GM12891 (cell line): ENCODE data around the gene SH3TC1.

ENCODE experiments used
- PAX5 ChIP-seq: IDR thresholded peaks from 2 replicates; pipeline ENCODE4 v1.6.1; 2011; ENCODE audit warnings: low read length, moderate library complexity, mild to moderate bottlenecking; ENCODE audit not compliant: insufficient read depth, severe bottlenecking
- POLR2A ChIP-seq: IDR thresholded peaks from 2 replicates; pipeline ENCODE4 v1.6.1; 2011; ENCODE audit warnings: low read depth, low read length, control low read depth
- POLR2AphosphoS5 ChIP-seq: IDR thresholded peaks from 2 replicates; pipeline ENCODE4 v1.6.1; 2011; ENCODE audit warnings: low read depth, low read length, control low read depth
- POU2F2 ChIP-seq: IDR thresholded peaks from 2 replicates; pipeline ENCODE4 v1.6.1; 2011; ENCODE audit warnings: low read depth, mild to moderate bottlenecking, control low read depth, low read length, moderate library complexity
- SPI1 ChIP-seq: IDR thresholded peaks from 2 replicates; pipeline ENCODE4 v1.6.1; 2011; ENCODE audit warnings: low read depth, low read length, control low read depth
- TAF1 ChIP-seq: IDR thresholded peaks from 2 replicates; pipeline ENCODE4 v1.6.1; 2011; ENCODE audit warnings: low read depth, low read length, control low read depth

DNA sequence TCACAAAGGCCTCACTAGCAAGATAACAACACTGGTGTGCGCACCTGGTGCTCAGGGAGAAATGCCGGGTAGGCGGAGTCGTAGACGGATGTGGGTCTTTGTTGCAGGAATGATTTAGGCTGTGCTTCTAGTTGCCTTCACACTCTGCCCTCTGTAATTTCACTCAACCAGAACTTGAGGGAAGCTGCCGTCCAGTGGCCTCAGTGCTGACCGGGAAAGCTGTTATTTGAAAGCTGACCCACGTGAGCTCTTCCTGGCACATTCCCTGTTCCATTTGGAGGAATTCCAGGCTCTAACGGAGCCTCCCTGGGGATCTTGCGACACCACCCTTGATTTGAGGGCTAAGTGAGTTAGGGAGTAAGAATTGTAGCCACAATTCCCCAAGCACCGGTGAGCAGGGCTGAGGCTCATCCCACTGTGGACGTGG is 15.9 kb downstream of the SH3TC1 start:
- TF ChIP-seq POLR2AphosphoS5 (no peak), POLR2A (no peak), TAF1 (no peak), POU2F2 (no peak), SPI1 (no peak), PAX5 (no peak)
